HL-60 (cell line): ENCODE results near the gene PRAME.

Source experiments
- CTCF ChIP-seq: IDR thresholded peaks from one replicate; pipeline ENCODE4 v1.5.1; 2011; ENCODE audit warnings: low read length, control low read depth, inconsistent platforms; ENCODE audit not compliant: insufficient read depth
- GABPA ChIP-seq: IDR thresholded peaks from 2 replicates; pipeline ENCODE4 v1.6.1; 2012; ENCODE audit warnings: low read depth

GRCh38 chr22:22531770-22532546 lies 27.1 kb downstream of the PRAME start:
- no peak for TF ChIP-seq CTCF
- no peak for TF ChIP-seq GABPA
